ENCODE results near the gene EVC2. TPM values are rescaled to one million over a fixed set of nuclear protein-coding genes. Genes with fewer than 3 reads are reported as not detected.

Gene EVC2
- total and polyA plus RNA-seq, 2 of the 4 experiments (the other 2 are of a cell fraction) = 2.7 to 5.9 TPM

DNA sequence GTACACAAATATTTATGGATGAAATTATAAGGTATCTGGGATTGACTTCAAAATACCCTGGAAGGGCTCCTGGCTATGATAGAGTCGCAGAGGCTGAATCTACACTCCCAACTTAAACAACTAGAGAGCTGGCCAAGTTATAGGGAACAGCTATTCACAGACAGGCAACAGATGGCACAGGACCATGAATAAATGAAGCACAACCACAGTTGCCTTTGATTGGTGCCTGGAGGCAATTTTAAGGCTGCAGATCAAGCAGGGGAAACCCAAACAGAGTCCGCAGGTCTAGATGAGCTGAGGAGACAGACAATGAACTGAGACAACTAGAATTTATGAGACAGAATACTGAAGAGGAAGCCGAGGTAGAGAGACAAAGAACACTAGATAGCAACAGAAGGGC is 155.9 kb downstream of the EVC2 start:
- no peak overlapping the region for H2AFZ ChIP-seq (replicated peaks; ENCODE audit: low read length, poor library complexity)
- H3K36me3 ChIP-seq (ENCODE audit: control insufficient read depth, insufficient read depth, low read length) = peaks cover 4% of the 10 kb centered on the region; the same call in 1 of the 2 replicates
- H2BK5ac ChIP-seq (ENCODE audit: low read depth, low read length, poor library complexity, severe bottlenecking) = no peak overlapping the region
- H3K4me3 ChIP-seq (ENCODE audit: insufficient read depth, low read depth, low read length) = no peak overlapping the region
- dilution Hi-C loops (cut with HindIII; ENCODE audit: low sequenced_read_pairs, unreplicated experiment) (no loop called here), intact Hi-C loops (cut with micrococcal nuclease) (no loop called here), in situ Hi-C loops (cut with MboI; ENCODE audit: low sequenced_read_pairs) (no loop called here)
- H4K91ac ChIP-seq (ENCODE audit: insufficient read depth, low read depth, low read length) = no peak overlapping the region
- H3K79me1 ChIP-seq (ENCODE audit: low read depth in 1 of 2, low read length in 2 of 2) = no peaks in the 10 kb centered on the region
- no peaks in the 10 kb centered on the region for H3K9me3 ChIP-seq (ENCODE audit: control insufficient read depth, insufficient read depth, low read length)
- no peak overlapping the region for H3K4me2 ChIP-seq (ENCODE audit: low read depth, low read length)
- H3K9me1 ChIP-seq (ENCODE audit: insufficient read depth, low read length) = no peaks in the 10 kb centered on the region
- ChIA-PET CTCF (no interaction called here), POLR2A (ENCODE audit: unreplicated experiment) (no interaction called here)
- no peak overlapping the region for H3K23ac ChIP-seq (ENCODE audit: low read depth, low read length)
- H2AK5ac ChIP-seq (ENCODE audit: low read depth, low read length) = no peak overlapping the region
- H3K18ac ChIP-seq (ENCODE audit: low read depth, low read length) = no peak overlapping the region
- no peaks in the 10 kb centered on the region for H4K20me1 ChIP-seq (ENCODE audit: insufficient read depth, low read length)
- H4K5ac ChIP-seq (ENCODE audit: low read depth, low read length) = no peak overlapping the region
- ATAC-seq (ENCODE audit: low read depth) = no peak
- no TSS peak for BruUV-seq (replicated peaks)
- 75% methylated on average over 2 of the region's 3 CpGs; no CpG with 5 or more reads in 1 of the 2 experiments for WGBS, 2 experiments (ENCODE audit: extremely low coverage in 2 of 2, insufficient read length in 1 of 2)
- H3K9ac ChIP-seq (ENCODE audit: low read depth, low read length) = no peak overlapping the region
- H4K8ac ChIP-seq (ENCODE audit: low read depth in 2 of 2, low read length in 2 of 2) = no peak overlapping the region
- H2BK20ac ChIP-seq (ENCODE audit: low read depth, low read length) = no peak overlapping the region
- no peaks in the 10 kb centered on the region for H3K4me1 ChIP-seq (ENCODE audit: control insufficient read depth, insufficient read depth, low read length)
- H3K14ac ChIP-seq (replicated peaks; ENCODE audit: low read depth, low read length) = no peak overlapping the region
- DNase-seq = no peak
- H3K27me3 ChIP-seq (ENCODE audit: control insufficient read depth, insufficient read depth, low read length) = no peaks in the 10 kb centered on the region
- H3K4ac ChIP-seq (ENCODE audit: low read depth, low read length) = no peak overlapping the region
- no peak overlapping the region for H3K56ac ChIP-seq (ENCODE audit: extremely low read depth, insufficient read depth, low read length)
- no peak overlapping the region for H3K27ac ChIP-seq (ENCODE audit: insufficient read depth, low read length)
- TF ChIP-seq MAZ (IDR thresholded peaks at IDR 0.05; ENCODE audit: borderline replicate concordance, low read depth, low read length) (no peak), SMC3 (IDR thresholded peaks at IDR 0.05; ENCODE audit: low read depth, low read length) (no peak), RCOR1 (IDR thresholded peaks at IDR 0.05; ENCODE audit: insufficient replicate concordance, low read length) (no peak), CEBPB (IDR thresholded peaks at IDR 0.05; ENCODE audit: low read depth, low read length) (no peak)
- no peak overlapping the region for H2AK9ac ChIP-seq (replicated peaks; ENCODE audit: low read depth, low read length, poor library complexity)
- H2BK120ac ChIP-seq (ENCODE audit: low read depth, low read length) = no peak overlapping the region
- H2BK15ac ChIP-seq (ENCODE audit: low read depth, low read length) = no peak overlapping the region

Measured in IMR-90 (cell line).